HepG2 (cell line): ENCODE measurements around the gene ABHD1. TPM values are rescaled to one million over a fixed set of nuclear protein-coding genes. Genes with fewer than 3 reads are reported as not detected.

Experiments used
- DZIP1 ChIP-seq: sonication (generic); formaldehyde crosslinking; IDR thresholded peaks from 2 replicates; pipeline ENCODE4 v1.5.0; 2020; ENCODE audit warnings: mild to moderate bottlenecking, missing genetic modification reagents
- HOMEZ ChIP-seq: IDR thresholded peaks from 2 replicates; pipeline ENCODE4 v1.6.1; 2016; ENCODE audit warnings: low read depth
- KLF11 ChIP-seq: IDR thresholded peaks from 2 replicates; pipeline ENCODE4 v1.6.1; 2016; ENCODE audit warnings: missing compliant biosample characterization
- KLF16 ChIP-seq, 2 experiments: sonication (generic) in 1 of 2; formaldehyde crosslinking in 1 of 2; IDR thresholded peaks; 2 replicates each; pipeline versions ENCODE4 v1.6.1 to v1.8.0; 2016 to 2023; ENCODE audit warnings: missing genetic modification reagents in 2 of 2, missing compliant biosample characterization in 1 of 2
- NCOR1 ChIP-seq: fragments of 200-600 bp; sonication (generic); IDR thresholded peaks from 2 replicates; pipeline ENCODE4 v1.7.0; 2017; ENCODE audit warnings: antibody characterized with exemption, low read length, borderline replicate concordance
- PHF8 ChIP-seq: sonication (generic); formaldehyde crosslinking; IDR thresholded peaks from 2 replicates; pipeline ENCODE4 v1.5.0; 2020; ENCODE audit warnings: missing genetic modification reagents
- STAT6 ChIP-seq: sonication (generic); formaldehyde crosslinking; IDR thresholded peaks from 2 replicates; pipeline ENCODE4 v1.4.0; 2020; ENCODE audit warnings: missing genetic modification reagents, mild to moderate bottlenecking, borderline replicate concordance
- THAP7 ChIP-seq: sonication (generic); formaldehyde crosslinking; IDR thresholded peaks from 2 replicates; pipeline ENCODE4 v1.8.1; 2023; ENCODE audit warnings: mild to moderate bottlenecking, missing genetic modification reagents
- TMF1 ChIP-seq: sonication (generic); formaldehyde crosslinking; IDR thresholded peaks from 2 replicates; pipeline ENCODE4 v1.8.1; 2022; ENCODE audit warnings: low read depth, missing genetic modification reagents
- ZBTB25 ChIP-seq: IDR thresholded peaks from 2 replicates; pipeline ENCODE4 v1.6.1; 2018; ENCODE audit warnings: missing genetic modification reagents
- ZFP41 ChIP-seq: sonication (generic); formaldehyde crosslinking; IDR thresholded peaks from 2 replicates; pipeline ENCODE4 v1.4.0; 2020; ENCODE audit warnings: mild to moderate bottlenecking, missing genetic modification reagents, borderline replicate concordance
- ZNF235 ChIP-seq: sonication (generic); formaldehyde crosslinking; IDR thresholded peaks from 2 replicates; pipeline ENCODE4 v1.8.1; 2023; ENCODE audit warnings: mild to moderate bottlenecking, missing genetic modification reagents, borderline replicate concordance
- ZNF30 ChIP-seq: sonication (generic); formaldehyde crosslinking; IDR thresholded peaks from 2 replicates; pipeline ENCODE4 v1.5.0; 2020; ENCODE audit warnings: mild to moderate bottlenecking, missing genetic modification reagents
- ZNF512 ChIP-seq: sonication (generic); formaldehyde crosslinking; IDR thresholded peaks from 2 replicates; pipeline ENCODE4 v1.4.0; 2020; ENCODE audit warnings: mild to moderate bottlenecking, missing genetic modification reagents
- ZNF550 ChIP-seq: sonication (generic); formaldehyde crosslinking; IDR thresholded peaks from 2 replicates; pipeline ENCODE4 v1.4.0; 2020; ENCODE audit warnings: mild to moderate bottlenecking, missing genetic modification reagents, borderline replicate concordance
- ZNF747 ChIP-seq: sonication (generic); formaldehyde crosslinking; IDR thresholded peaks from 2 replicates; pipeline ENCODE4 v1.8.1; 2023; ENCODE audit warnings: missing genetic modification reagents, mild to moderate bottlenecking, borderline replicate concordance
- ZNF816 ChIP-seq: sonication (generic); formaldehyde crosslinking; IDR thresholded peaks from 2 replicates; pipeline ENCODE4 v1.8.0; 2022; ENCODE audit warnings: missing genetic modification reagents, mild to moderate bottlenecking, borderline replicate concordance
- polyA plus RNA-seq, 8 experiments: library from polyadenylated mRNA; depleted of rRNA in 3 of 8; stranded (reverse) in 7 of 8; unstranded in 1 of 8; fragments of >200 nt; fragmentation: Illumina TruSeq in 4 of 8; extraction: Trizol in 4 of 8; gene quantifications; 2 replicates each; pipeline versions ENCODE4 v1.2.1 to v1.2.3, GENCODE V29; 2011 to 2016; ENCODE audit warnings: low read depth in 4 of 8, missing spikeins in 1 of 8, mixed read lengths in 1 of 8; ENCODE audit not compliant: insufficient read depth in 1 of 8
- total RNA-seq, 5 experiments: library from RNA; depleted of rRNA; stranded (reverse); fragments of >200 nt; fragmentation: Illumina TruSeq; extraction: Trizol; gene quantifications; 2 replicates each; pipeline ENCODE4 v1.2.3, GENCODE V29; 2016; ENCODE audit warnings: low read depth in 1 of 5

ABHD1 gene
- total and polyA plus RNA-seq, 2 of the 13 experiments (the other 11 are each of a cell fraction or from before 2014, with no cell fraction given), result 0.04 to 0.81 TPM

- peak; percentile 89 for TF ChIP-seq STAT6 (CRISPR knock-in tag)
- TF ChIP-seq TMF1, result no peak
- TF ChIP-seq ZFP41 (CRISPR knock-in tag), result peak; percentile 79; the same call in 1 of the 2 replicates
- TF ChIP-seq HOMEZ, result peak; percentile 73
- TF ChIP-seq KLF11, result no peak
- TF ChIP-seq ZNF30 (CRISPR knock-in tag), result no peak
- no peak for TF ChIP-seq ZNF235 (CRISPR knock-in tag)
- no peak for TF ChIP-seq THAP7 (CRISPR knock-in tag)
- TF ChIP-seq NCOR1, result peak; percentile 100
- peak; percentile 91 for TF ChIP-seq ZBTB25 (CRISPR knock-in tag)
- no peak for TF ChIP-seq PHF8
- peak in 1 of 2 experiments; percentile 90; a peak in 2 of 4 replicates for TF ChIP-seq KLF16 (CRISPR knock-in tag; IDR thresholded peaks at IDR 0.05)
- no peak for TF ChIP-seq DZIP1 (CRISPR knock-in tag)
- 0 out of 2 replicates have a peak, but pooled peaks have one; percentile 36 for TF ChIP-seq ZNF550
- TF ChIP-seq ZNF747, result peak; percentile 78; the same call in 1 of the 2 replicates
- no peak for TF ChIP-seq ZNF512 (CRISPR knock-in tag)
- TF ChIP-seq ZNF816 (CRISPR knock-in tag), result peak; percentile 71; the same call in 1 of the 2 replicates
These were observed 54.1 kb downstream of the ABHD1 start (continued) for GRCh38 chr2:27177441-27178351.
